22Rv1 (cell line): Measurements from ENCODE around the gene LCLAT1.

Source experiments
- H3K27ac ChIP-seq: fragments of 450-650 bp; 2 replicates; pipeline ENCODE4 v1.5.1; 2017
- CTCF ChIP-seq: fragments of 450-650 bp; IDR thresholded peaks from 2 replicates; pipeline ENCODE4 v1.5.1; 2017; ENCODE audit warnings: mild to moderate bottlenecking
- ZFX ChIP-seq: fragments of 450-650 bp; IDR thresholded peaks from 2 replicates; pipeline ENCODE4 v1.6.1; 2017; ENCODE audit warnings: antibody characterized with exemption, borderline replicate concordance

The LCLAT1 gene

GRCh38 chr2:30481323-30481800 lies 34.3 kb downstream of the LCLAT1 start:
- no peak for TF ChIP-seq ZFX
- no peak for TF ChIP-seq CTCF
- H3K27ac ChIP-seq = no peak overlapping the region

- H3K27ac ChIP-seq = no peak overlapping the region
Observed at GRCh38 chr2:30482011-30482410, 35.0 kb downstream of the LCLAT1 start.

GRCh38 chr2:30484145-30484544 lies 37.1 kb downstream of the LCLAT1 start:
- TF ChIP-seq ZFX = no peak
- TF ChIP-seq CTCF = no peak
- no peak overlapping the region for H3K27ac ChIP-seq

More at GRCh38 chr2:30482011-30482410, 35.0 kb downstream of the LCLAT1 start:
- TF ChIP-seq CTCF (no peak), ZFX (no peak)

- TF ChIP-seq ZFX (no peak), CTCF (no peak)
Observed at GRCh38 chr2:30484995-30485394, 37.9 kb downstream of the LCLAT1 start.

GRCh38 chr2:30486655-30487054 lies 39.6 kb downstream of the LCLAT1 start:
- TF ChIP-seq CTCF = no peak
- no peak for TF ChIP-seq ZFX
- no peak overlapping the region for H3K27ac ChIP-seq

More at GRCh38 chr2:30484995-30485394, 37.9 kb downstream of the LCLAT1 start:
- no peak overlapping the region for H3K27ac ChIP-seq

- no peak overlapping the region for H3K27ac ChIP-seq
- TF ChIP-seq ZFX (no peak), CTCF (no peak)
Observed at GRCh38 chr2:30487603-30488002, 40.6 kb downstream of the LCLAT1 start.

GRCh38 chr2:30488012-30488659 lies 41.1 kb downstream of the LCLAT1 start:
- TF ChIP-seq CTCF (no peak), ZFX (no peak)

More at GRCh38 chr2:30488012-30488659, 41.1 kb downstream of the LCLAT1 start:
- no peak overlapping the region for H3K27ac ChIP-seq
